H1 (cell line): Measurements from ENCODE around the gene ADGRA3. TPM values are rescaled to one million over a fixed set of nuclear protein-coding genes. Genes with fewer than 3 reads are reported as not detected.

ENCODE experiments used
- CTCF ChIA-PET: fragments of 300-600 bp; sonication (Branson Sonifier 250); formaldehyde crosslinking; loops from one replicate; lab custom pipeline; 2021; ENCODE audit not compliant: partially characterized antibody; lab: Charles Lee
- POLR2A ChIA-PET: fragments of 300-600 bp; sonication (Branson Sonifier 250); formaldehyde crosslinking; loops from one replicate; lab custom pipeline; 2021; ENCODE audit warnings: inconsistent platforms; ENCODE audit not compliant: partially characterized antibody; lab: Charles Lee
- DNase-seq, 2 experiments: peaks; one replicate each; pipeline versions ENCODE4 v3.0.0 to v3.0.0-alpha.2; 2010 to 2022; ENCODE audit warnings: low spot score in 2 of 2, low read depth in 1 of 2, mixed read lengths in 1 of 2
- FAIRE-seq: peaks from 2 replicates; lab custom pipeline; 2011; peaks lifted over from hg19 to GRCh38; lab: Jason Lieb, UNC
- H2AFZ ChIP-seq: 2 replicates; pipeline ENCODE4 v1.8.1; 2012; ENCODE audit warnings: low read length, inconsistent platforms
- H2AK5ac ChIP-seq: 2 replicates; pipeline ENCODE4 v1.6.1; 2013; ENCODE audit warnings: low read depth, low read length
- H2BK120ac ChIP-seq: replicated peaks from 2 replicates; pipeline ENCODE3; 2013; ENCODE audit warnings: low read depth, low read length, inconsistent platforms
- H2BK12ac ChIP-seq: 2 replicates; pipeline ENCODE4 v1.6.1; 2013; ENCODE audit warnings: low read depth, low read length
- H2BK15ac ChIP-seq: 2 replicates; pipeline ENCODE4 v1.6.1; 2013; ENCODE audit warnings: low read length
- H2BK20ac ChIP-seq: 2 replicates; pipeline ENCODE4 v1.6.1; 2013; ENCODE audit warnings: low read length
- H2BK5ac ChIP-seq: 2 replicates; pipeline ENCODE4 v1.6.1; 2013; ENCODE audit warnings: low read depth, low read length
- H3K14ac ChIP-seq: 2 replicates; pipeline ENCODE4 v1.6.1; 2013; ENCODE audit warnings: inconsistent platforms; ENCODE audit not compliant: insufficient read length
- H3K18ac ChIP-seq: 2 replicates; pipeline ENCODE4 v1.6.1; 2013; ENCODE audit warnings: low read length; ENCODE audit errors: extremely low read depth
- H3K23ac ChIP-seq: 2 replicates; pipeline ENCODE4 v1.6.1; 2013; ENCODE audit warnings: inconsistent platforms; ENCODE audit not compliant: insufficient read length
- H3K23me2 ChIP-seq: 2 replicates; pipeline ENCODE4 v1.6.1; 2013; ENCODE audit warnings: low read depth, low read length
- H3K27ac ChIP-seq: 2 replicates; pipeline ENCODE4 v1.6.1; 2011; ENCODE audit warnings: low read depth, low read length, inconsistent platforms
- H3K27me3 ChIP-seq, 4 experiments: replicated peaks in 1 of 4; 1 replicate in 1 of 4; 2 replicates in 3 of 4; pipeline versions ENCODE4 v1.6.1 to v1.8.1; 2011 to 2013; ENCODE audit warnings: low read length in 3 of 4, mild to moderate bottlenecking in 3 of 4, inconsistent platforms in 2 of 4, mixed read lengths in 2 of 4, moderate library complexity in 1 of 4; ENCODE audit not compliant: control insufficient read depth in 3 of 4, insufficient read depth in 3 of 4; ENCODE audit errors: extremely low read depth in 1 of 4
- H3K36me3 ChIP-seq, 4 experiments: 2 replicates each; pipeline versions ENCODE4 v1.6.1 to v1.8.1; 2011 to 2013; ENCODE audit warnings: mild to moderate bottlenecking in 4 of 4, low read length in 3 of 4, moderate library complexity in 2 of 4, control low read depth in 1 of 4, inconsistent platforms in 1 of 4; ENCODE audit not compliant: insufficient read depth in 4 of 4, control insufficient read depth in 2 of 4
- H3K4ac ChIP-seq: replicated peaks from 2 replicates; pipeline ENCODE3; 2013; ENCODE audit warnings: low read length, low read depth, mixed read lengths, inconsistent platforms; ENCODE audit not compliant: insufficient read length
- H3K4me1 ChIP-seq, 4 experiments: replicated peaks in 1 of 4; 1 replicate in 1 of 4; 2 replicates in 3 of 4; pipeline versions ENCODE4 v1.6.1 to v1.8.1; 2011 to 2013; ENCODE audit warnings: low read length in 3 of 4, inconsistent platforms in 2 of 4, mixed read lengths in 1 of 4; ENCODE audit not compliant: insufficient read depth in 4 of 4, control insufficient read depth in 3 of 4
- H3K4me2 ChIP-seq, 2 experiments: 2 replicates each; pipeline versions ENCODE4 v1.6.1 to v1.8.1; 2011 to 2013; ENCODE audit warnings: low read depth in 2 of 2, low read length in 2 of 2, control low read depth in 1 of 2, inconsistent platforms in 1 of 2, mild to moderate bottlenecking in 1 of 2; ENCODE audit not compliant: insufficient read depth in 1 of 2
- H3K4me3 ChIP-seq, 4 experiments: fragments of 200-600, 300-600 bp in 1 of 4; sonication (generic), shearing (Covaris generic), sonication (Bioruptor Twin) in 1 of 4; 2 replicates each; pipeline versions ENCODE4 v1.5.1 to v1.8.1; 2011 to 2016; ENCODE audit warnings: low read length in 4 of 4, low read depth in 3 of 4, control low read depth in 2 of 4, inconsistent platforms in 2 of 4, mild to moderate bottlenecking in 2 of 4, mixed read lengths in 1 of 4, moderate library complexity in 1 of 4; ENCODE audit not compliant: insufficient read depth in 2 of 4; ENCODE audit errors: extremely low read depth in 1 of 4
- H3K56ac ChIP-seq: replicated peaks from 2 replicates; pipeline ENCODE3; 2013; ENCODE audit warnings: low read depth, mild to moderate bottlenecking, mixed read lengths, low read length, inconsistent platforms; ENCODE audit not compliant: insufficient read length
- H3K79me1 ChIP-seq: 2 replicates; pipeline ENCODE4 v1.6.1; 2013; ENCODE audit warnings: low read depth, low read length, control low read depth
- H3K79me2 ChIP-seq, 2 experiments: 2 replicates each; pipeline versions ENCODE4 v1.6.1 to v1.8.1; 2012 to 2013; ENCODE audit warnings: low read length in 2 of 2, mild to moderate bottlenecking in 2 of 2, inconsistent platforms in 1 of 2; ENCODE audit not compliant: insufficient read depth in 2 of 2, control insufficient read depth in 1 of 2
- H3K9ac ChIP-seq, 4 experiments: replicated peaks in 1 of 4; 1 replicate in 1 of 4; 2 replicates in 3 of 4; pipeline versions ENCODE4 v1.6.1 to v1.8.1; 2011 to 2013; ENCODE audit warnings: low read depth in 3 of 4, low read length in 3 of 4, control low read depth in 2 of 4, mild to moderate bottlenecking in 2 of 4, moderate library complexity in 2 of 4, inconsistent platforms in 1 of 4; ENCODE audit errors: extremely low read depth in 1 of 4
- H3K9me3 ChIP-seq, 2 experiments: 2 replicates each; pipeline versions ENCODE4 v1.6.1 to v1.8.1; 2012 to 2013; ENCODE audit warnings: mild to moderate bottlenecking in 2 of 2, moderate library complexity in 2 of 2, control low read depth in 1 of 2, inconsistent platforms in 1 of 2, low read depth in 1 of 2, low read length in 1 of 2, mixed read lengths in 1 of 2; ENCODE audit not compliant: insufficient read depth in 2 of 2
- H4K20me1 ChIP-seq, 2 experiments: replicated peaks in 1 of 2; 2 replicates each; pipeline versions ENCODE3 to v1.8.1; 2011 to 2013; ENCODE audit warnings: inconsistent platforms in 2 of 2, low read length in 2 of 2, mild to moderate bottlenecking in 1 of 2; ENCODE audit not compliant: insufficient read depth in 2 of 2, control insufficient read depth in 1 of 2
- H4K5ac ChIP-seq: 2 replicates; pipeline ENCODE4 v1.6.1; 2013; ENCODE audit warnings: low read length, low read depth, mixed read lengths, inconsistent platforms; ENCODE audit not compliant: insufficient read length
- H4K8ac ChIP-seq: 2 replicates; pipeline ENCODE4 v1.8.0; 2013; ENCODE audit warnings: mild to moderate bottlenecking, moderate library complexity, low read length, inconsistent platforms; ENCODE audit not compliant: insufficient read depth; ENCODE audit errors: extremely low read depth
- H4K91ac ChIP-seq: replicated peaks from 2 replicates; pipeline ENCODE3; 2013; ENCODE audit warnings: low read length, mixed read lengths, inconsistent platforms; ENCODE audit not compliant: insufficient read length
- BRCA1 ChIP-seq: IDR thresholded peaks from 2 replicates; pipeline ENCODE4 v1.6.1; 2012; ENCODE audit warnings: low read depth, low read length, improper control_type of control experiment
- CBX8 ChIP-seq: fragments of 300-800, 300-1000 bp; sonication (generic); IDR thresholded peaks from 2 replicates; pipeline ENCODE4 v1.7.1; 2016; ENCODE audit warnings: low read depth, low read length, borderline replicate concordance
- GTF2F1 ChIP-seq: IDR thresholded peaks from 2 replicates; pipeline ENCODE4 v1.6.1; 2012; ENCODE audit warnings: low read depth, low read length, improper control_type of control experiment, borderline replicate concordance
- POLR2A ChIP-seq, 2 experiments: IDR thresholded peaks; 1 replicate in 1 of 2; 2 replicates in 1 of 2; pipeline ENCODE4 v1.6.1; 2011; ENCODE audit warnings: low read depth in 2 of 2, low read length in 2 of 2, mild to moderate bottlenecking in 2 of 2; ENCODE audit errors: control extremely low read depth in 1 of 2
- POU5F1 ChIP-seq: IDR thresholded peaks from 2 replicates; pipeline ENCODE4 v1.6.1; 2011; ENCODE audit warnings: low read depth, mild to moderate bottlenecking, low read length, moderate library complexity
- RAD21 ChIP-seq, 2 experiments: IDR thresholded peaks in 1 of 2; conservative IDR thresholded peaks in 1 of 2; 2 replicates each; pipeline ENCODE4 v1.6.1; 2011; ENCODE audit warnings: low read depth in 2 of 2, low read length in 2 of 2, improper control_type of control experiment in 1 of 2, inconsistent platforms in 1 of 2, mild to moderate bottlenecking in 1 of 2, moderate library complexity in 1 of 2
- RNF2 ChIP-seq: fragments of 200-900, 300-1000 bp; sonication (generic); IDR thresholded peaks from 2 replicates; pipeline ENCODE4 v1.7.1; 2016; ENCODE audit warnings: borderline replicate concordance, low read depth, mild to moderate bottlenecking, antibody characterized with exemption, low read length; ENCODE audit not compliant: poor library complexity, severe bottlenecking; ENCODE audit errors: missing control alignments
- TAF7 ChIP-seq: optimal IDR thresholded peaks from 2 replicates; pipeline ENCODE3; 2011; ENCODE audit warnings: low read depth, mild to moderate bottlenecking, inconsistent platforms, low read length, moderate library complexity, borderline replicate concordance
- ZNF274 ChIP-seq: IDR thresholded peaks from 2 replicates; pipeline ENCODE4 v1.7.0; 2012; ENCODE audit warnings: low read length, borderline replicate concordance; ENCODE audit errors: extremely low read depth
- WGBS, 2 experiments: shearing (Covaris generic) in 1 of 2; methylation state at CpG; one replicate each; pipeline versions ENCODE4 v1.1.6 to v1.1.7; 2013 to 2015; ENCODE audit warnings: low lambda C conversion rate in 2 of 2, mixed read lengths in 2 of 2, inconsistent platforms in 1 of 2, low coverage in 1 of 2, missing lambda C conversion rate in 1 of 2; ENCODE audit not compliant: insufficient replicate concordance in 2 of 2, insufficient coverage in 1 of 2, insufficient read length in 1 of 2; ENCODE audit errors: extremely low coverage in 1 of 2, missing lambda C conversion rate in 1 of 2; 5-methylcytosine and 5-hydroxymethylcytosine counted together
- polyA plus RNA-seq, 7 experiments: library from polyadenylated mRNA; depleted of rRNA in 3 of 7; stranded (reverse) in 5 of 7; unstranded in 2 of 7; fragments of >200 nt in 5 of 7; fragments of 200-250 nt in 2 of 7; gene quantifications; 1 replicate in 5 of 7; 2 replicates in 1 of 7; 4 replicates in 1 of 7; pipeline versions ENCODE4 v1.2.1 to v1.2.3, GENCODE V29; 2011 to 2013; ENCODE audit warnings: missing spikeins in 2 of 7, mixed read lengths in 2 of 7
- total RNA-seq: library from RNA; stranded (reverse); fragmentation: NEBNext Ultra II Directional; extraction: Animal tissue kit (Norgen Biotek cat#: 25700); gene quantifications from 2 replicates; pipeline ENCODE4 v1.2.1, GENCODE V29; 2021
- TF ChIP-seq, protein P1 (sequence below): IDR thresholded peaks from 2 replicates; pipeline ENCODE4 v1.6.1; 2012; ENCODE audit warnings: inconsistent platforms

Gene ADGRA3
- total and polyA plus RNA-seq, 2 of the 8 experiments (the other 6 are each of a cell fraction or from before 2014, with no cell fraction given) = 31.5 to 63.0 TPM

- no peak for FAIRE-seq
- Histone ChIP-seq H2BK5ac (no peak overlapping the region), H3K36me3 (no peaks in the 10 kb centered on the region), H4K5ac (no peak overlapping the region), H2BK120ac (no peak overlapping the region), H3K56ac (no peak overlapping the region), H3K27ac (no peak overlapping the region), H3K9me3 (peaks cover 0 to 2% of the 10 kb centered on the region in 2 experiments; a peak in 2 of 4 replicates), H2BK15ac (no peak overlapping the region), H2BK20ac (no peak overlapping the region), H4K91ac (no peak overlapping the region), H3K4ac (no peak overlapping the region), H3K4me1 (peaks cover 0 to 15% (median 2%) of the 10 kb centered on the region in 4 experiments; a peak in 5 of 7 replicates), H3K18ac (no peak overlapping the region), H3K79me2 (no peaks in the 10 kb centered on the region), H3K4me3 (no peak overlapping the region), H2AFZ (no peak overlapping the region), H3K23me2 (no peaks in the 10 kb centered on the region), H3K9ac (no peak overlapping the region), H4K20me1 (no peaks in the 10 kb centered on the region), H3K14ac (no peak overlapping the region), H2BK12ac (no peak overlapping the region), H3K79me1 (no peaks in the 10 kb centered on the region), H2AK5ac (no peak overlapping the region), H3K4me2 (no peak overlapping the region), H4K8ac (no peak overlapping the region)
- CTCF ChIA-PET = interaction anchor here (0.6 to 1.1 kb wide), 5 partner anchors 12 to 540 kb away, joined by 3 to 5 read pairs (median 3); no protein-coding TSS in a partner anchor
- DNase-seq = no peak
- WGBS, 2 experiments = 91% methylated on average over 2 of the region's 2 CpGs; no CpG with 5 or more reads in 1 of the 2 experiments
- no peak for TF ChIP-seq POU5F1
- TF ChIP-seq, protein P1, sequence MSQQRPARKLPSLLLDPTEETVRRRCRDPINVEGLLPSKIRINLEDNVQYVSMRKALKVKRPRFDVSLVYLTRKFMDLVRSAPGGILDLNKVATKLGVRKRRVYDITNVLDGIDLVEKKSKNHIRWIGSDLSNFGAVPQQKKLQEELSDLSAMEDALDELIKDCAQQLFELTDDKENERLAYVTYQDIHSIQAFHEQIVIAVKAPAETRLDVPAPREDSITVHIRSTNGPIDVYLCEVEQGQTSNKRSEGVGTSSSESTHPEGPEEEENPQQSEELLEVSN = no peak
- no peak for TF ChIP-seq RAD21 (IDR thresholded peaks at IDR 0.05 in 1 of 2, conservative IDR thresholded peaks at IDR 0.05 in 1 of 2; ENCODE audit: low read depth in 2 of 2, low read length in 2 of 2)
- no peak for TF ChIP-seq RNF2
- no peak for TF ChIP-seq GTF2F1
- TF ChIP-seq BRCA1 = no peak
- no peak for TF ChIP-seq ZNF274
- TF ChIP-seq CBX8 = no peak
- TF ChIP-seq POLR2A (IDR thresholded peaks at IDR 0.05; ENCODE audit: control extremely low read depth in 1 of 2, low read depth in 2 of 2, low read length in 2 of 2) = no peak
- TF ChIP-seq TAF7 = no peak
- TF ChIP-seq, all 59 proteins: peak for 0
- Histone ChIP-seq H3K23ac (no peak overlapping the region), H3K27me3 (no peaks in the 10 kb centered on the region; a peak in 1 of 7 replicates)
- POLR2A ChIA-PET = no interaction called here
Measured at GRCh38 chr4:22522206-22522605, 6.3 kb upstream of the ADGRA3 start.
